ENCODE results near the gene SARM1. TPM values are rescaled to one million over a fixed set of nuclear protein-coding genes. Genes with fewer than 3 reads are reported as not detected.

SARM1 gene
- total and polyA plus RNA-seq, 2 of the 8 experiments (the other 6 are each of a cell fraction or from before 2014, with no cell fraction given), result 5.8 to 9.2 TPM

GRCh38 chr17:28402224-28402630 is 30.7 kb downstream of the SARM1 start (continued):
- TF ChIP-seq EP300 (IDR thresholded peaks at IDR 0.05; ENCODE audit: borderline replicate concordance in 1 of 2, low read depth in 2 of 2, low read length in 2 of 2) (peak in 1 of 2 experiments; percentile 87; a peak in 1 of 3 replicates), PHF8 (conservative IDR thresholded peaks at IDR 0.05; ENCODE audit: low read depth, low read length) (no peak), SIX5 (IDR thresholded peaks at IDR 0.05; ENCODE audit: low read depth, low read length) (no peak)

Measured in H1 (cell line).